OCI-LY7 (cell line): ENCODE results near the gene MARK2. TPM values are rescaled to one million over a fixed set of nuclear protein-coding genes. Genes with fewer than 3 reads are reported as not detected.

Experiments used
- BruUV-seq: library from RNA; stranded (reverse); fragments of 400-500 nt; replicated peaks from 2 replicates; lab custom pipeline; 2021; lab: Mats Ljungman, UMichigan
- CTCF ChIA-PET: fragments of 300-600 bp; sonication (Branson Sonifier 250); formaldehyde crosslinking; loops from one replicate; lab custom pipeline; 2022; ENCODE audit warnings: antibody characterized with exemption; ENCODE audit not compliant: unreplicated experiment; lab: Charles Lee
- POLR2A ChIA-PET: fragments of 300-600 bp; sonication (Branson Sonifier 250); formaldehyde crosslinking; loops from one replicate; lab custom pipeline; 2022; ENCODE audit warnings: antibody characterized with exemption; lab: Charles Lee
- DNase-seq: peaks from one replicate; pipeline ENCODE4 v3.0.0-alpha.2; 2015; ENCODE audit warnings: low spot score
- H2AFZ ChIP-seq: fragments of 200-600 bp; sonication (generic), shearing (Covaris generic); 2 replicates; pipeline ENCODE4 v1.6.1; 2014; ENCODE audit warnings: mild to moderate bottlenecking, antibody characterized with exemption, low read length, moderate library complexity
- H3K27ac ChIP-seq: fragments of 200-600 bp; sonication (generic); 2 replicates; pipeline ENCODE4 v1.5.1; 2014; ENCODE audit warnings: mixed run types, low read depth, mild to moderate bottlenecking, moderate library complexity, low read length, inconsistent platforms; ENCODE audit not compliant: poor library complexity, severe bottlenecking
- H3K36me3 ChIP-seq: fragments of 200-600 bp; sonication (generic); 2 replicates; pipeline ENCODE4 v1.6.1; 2014; ENCODE audit warnings: mild to moderate bottlenecking, antibody characterized with exemption, low read length, moderate library complexity, mixed read lengths; ENCODE audit not compliant: insufficient read depth
- H3K4me1 ChIP-seq: fragments of 200-600 bp; sonication (generic); 2 replicates; pipeline ENCODE4 v1.5.1; 2014; ENCODE audit warnings: mild to moderate bottlenecking, low read length; ENCODE audit not compliant: insufficient read depth, poor library complexity, severe bottlenecking
- H3K4me2 ChIP-seq: fragments of 200-600 bp; sonication (generic); 2 replicates; pipeline ENCODE4 v1.6.1; 2014; ENCODE audit warnings: mild to moderate bottlenecking, low read length
- H3K4me3 ChIP-seq: fragments of 200-600 bp; sonication (generic); 2 replicates; pipeline ENCODE4 v1.5.1; 2014; ENCODE audit warnings: mild to moderate bottlenecking, low read depth, low read length; ENCODE audit not compliant: poor library complexity, severe bottlenecking
- H3K79me2 ChIP-seq: fragments of 200-600 bp; sonication (generic); 2 replicates; pipeline ENCODE4 v1.6.1; 2016; ENCODE audit warnings: low read depth, mild to moderate bottlenecking, low read length, moderate library complexity, mixed read lengths; ENCODE audit not compliant: insufficient read depth
- H3K9me2 ChIP-seq: fragments of 200-600 bp; sonication (generic); 2 replicates; pipeline ENCODE4 v1.6.1; 2016; ENCODE audit warnings: mild to moderate bottlenecking, low read length, mixed read lengths; ENCODE audit not compliant: insufficient read depth
- H3K9me3 ChIP-seq: fragments of 200-600 bp; sonication (generic); 2 replicates; pipeline ENCODE4 v1.6.1; 2014; ENCODE audit warnings: mild to moderate bottlenecking, mixed run types, low read length, mixed read lengths
- H4K20me1 ChIP-seq: fragments of 200-600 bp; sonication (generic); 2 replicates; pipeline ENCODE4 v1.6.1; 2014; ENCODE audit warnings: mild to moderate bottlenecking, antibody characterized with exemption, low read length, moderate library complexity, mixed read lengths; ENCODE audit not compliant: insufficient read depth
- EZH2phosphoT487 ChIP-seq: fragments of 200-600 bp; sonication (generic); IDR thresholded peaks from 2 replicates; pipeline ENCODE4 v1.6.1; 2018; ENCODE audit warnings: low read depth, borderline replicate concordance, mild to moderate bottlenecking, mixed run types, antibody characterized with exemption, low read length, moderate library complexity, mixed read lengths
- intact Hi-C: fragments of 100-400 bp; cut with micrococcal nuclease; formaldehyde crosslinking; loops from one replicate; pipeline ENCODE4 v1.10.0; 2022; ENCODE audit not compliant: unreplicated experiment
- total RNA-seq, 2 experiments: library from RNA; depleted of rRNA in 1 of 2; stranded (reverse); fragments of >200 nt in 1 of 2; shearing (Covaris generic) in 1 of 2; gene quantifications; 2 replicates each; pipeline ENCODE4 v1.2.3, GENCODE V29; 2014 to 2022
- TF ChIP-seq, protein P1 (sequence below): fragments of 200-600 bp; sonication (generic); conservative IDR thresholded peaks from 2 replicates; pipeline ENCODE4 v1.5.1; 2014; ENCODE audit warnings: mild to moderate bottlenecking, antibody characterized with exemption, low read length, moderate library complexity, mixed read lengths

The MARK2 gene
- total RNA-seq, 2 experiments from 2014 or later, result 22.7 to 45.4 TPM

DNA sequence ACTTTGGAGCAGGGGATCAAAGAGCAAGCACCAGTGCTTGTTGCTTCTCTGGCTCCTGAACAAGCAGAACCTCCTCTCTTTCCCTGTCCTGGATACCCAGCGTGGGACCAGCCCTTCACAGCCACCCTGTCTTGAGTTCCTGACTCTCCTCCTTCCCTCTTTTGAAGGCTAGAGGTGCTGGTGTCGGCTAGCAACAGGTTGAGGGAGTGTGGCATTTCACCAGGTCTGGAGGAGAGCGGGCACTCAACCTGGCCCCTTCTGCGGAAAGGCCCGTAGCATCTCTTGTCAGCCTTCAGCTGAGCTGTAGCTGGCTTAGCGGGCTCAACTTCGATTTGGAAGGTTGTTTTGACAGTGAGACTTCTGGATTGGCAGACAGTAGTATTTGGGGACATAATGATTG lies 51.5 kb downstream of the MARK2 start:
- no peak for TF ChIP-seq EZH2phosphoT487
- TF ChIP-seq, protein P1, sequence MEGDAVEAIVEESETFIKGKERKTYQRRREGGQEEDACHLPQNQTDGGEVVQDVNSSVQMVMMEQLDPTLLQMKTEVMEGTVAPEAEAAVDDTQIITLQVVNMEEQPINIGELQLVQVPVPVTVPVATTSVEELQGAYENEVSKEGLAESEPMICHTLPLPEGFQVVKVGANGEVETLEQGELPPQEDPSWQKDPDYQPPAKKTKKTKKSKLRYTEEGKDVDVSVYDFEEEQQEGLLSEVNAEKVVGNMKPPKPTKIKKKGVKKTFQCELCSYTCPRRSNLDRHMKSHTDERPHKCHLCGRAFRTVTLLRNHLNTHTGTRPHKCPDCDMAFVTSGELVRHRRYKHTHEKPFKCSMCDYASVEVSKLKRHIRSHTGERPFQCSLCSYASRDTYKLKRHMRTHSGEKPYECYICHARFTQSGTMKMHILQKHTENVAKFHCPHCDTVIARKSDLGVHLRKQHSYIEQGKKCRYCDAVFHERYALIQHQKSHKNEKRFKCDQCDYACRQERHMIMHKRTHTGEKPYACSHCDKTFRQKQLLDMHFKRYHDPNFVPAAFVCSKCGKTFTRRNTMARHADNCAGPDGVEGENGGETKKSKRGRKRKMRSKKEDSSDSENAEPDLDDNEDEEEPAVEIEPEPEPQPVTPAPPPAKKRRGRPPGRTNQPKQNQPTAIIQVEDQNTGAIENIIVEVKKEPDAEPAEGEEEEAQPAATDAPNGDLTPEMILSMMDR, result no peak
- peaks cover 31% of the 10 kb centered on the region for H3K4me1 ChIP-seq
- POLR2A ChIA-PET, result no interaction called here
- H3K27ac ChIP-seq, result no peak overlapping the region
- CTCF ChIA-PET, result no interaction called here
- H4K20me1 ChIP-seq, result peaks cover 21% of the 10 kb centered on the region; the same call in 1 of the 2 replicates
- H3K36me3 ChIP-seq, result peaks cover 54% of the 10 kb centered on the region
- DNase-seq, result no peak
- H3K79me2 ChIP-seq, result peaks cover 62% of the 10 kb centered on the region
- no peaks in the 10 kb centered on the region for H3K9me3 ChIP-seq
- intact Hi-C loops, result no loop called here
- H3K9me2 ChIP-seq, result no peaks in the 10 kb centered on the region
- no TSS peak for BruUV-seq
- H3K4me3 ChIP-seq, result no peak overlapping the region
- no peak overlapping the region for H2AFZ ChIP-seq
- H3K4me2 ChIP-seq, result no peak overlapping the region

DNA sequence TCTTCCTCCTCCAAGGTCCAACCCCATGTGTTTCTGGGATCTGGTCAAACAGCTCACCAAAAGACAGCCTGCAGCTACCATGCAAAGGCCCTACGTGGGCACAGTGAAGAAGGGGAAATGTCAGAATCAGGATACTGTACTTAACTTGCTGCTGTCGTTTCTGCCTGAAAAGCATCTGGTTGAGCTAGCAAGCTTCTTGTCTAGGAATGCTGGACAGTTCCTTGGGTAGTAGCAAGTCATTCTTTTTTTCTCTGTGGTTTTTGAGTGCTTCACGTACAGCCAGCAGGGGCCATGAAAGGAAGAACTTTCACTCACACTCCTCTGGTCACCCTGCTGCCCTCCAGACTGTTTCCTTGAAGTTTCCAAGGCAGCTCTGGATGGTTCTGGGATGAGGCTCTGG lies 53.3 kb downstream of the MARK2 start:
- POLR2A ChIA-PET, result no interaction called here
- Histone ChIP-seq H3K36me3 (peaks cover 71% of the 10 kb centered on the region), H3K27ac (no peak overlapping the region), H3K79me2 (peaks cover 62% of the 10 kb centered on the region), H3K4me3 (no peak overlapping the region), H3K4me2 (no peak overlapping the region), H3K4me1 (peaks cover 26% of the 10 kb centered on the region), H4K20me1 (peaks cover 18% of the 10 kb centered on the region; the same call in 1 of the 2 replicates), H3K9me3 (no peaks in the 10 kb centered on the region), H3K9me2 (no peaks in the 10 kb centered on the region), H2AFZ (no peak overlapping the region)
- no peak for TF ChIP-seq EZH2phosphoT487
- TF ChIP-seq, protein P1, result no peak
- no TSS peak for BruUV-seq
- CTCF ChIA-PET, result no interaction called here
- DNase-seq, result no peak
- intact Hi-C loops, result no loop called here

DNA sequence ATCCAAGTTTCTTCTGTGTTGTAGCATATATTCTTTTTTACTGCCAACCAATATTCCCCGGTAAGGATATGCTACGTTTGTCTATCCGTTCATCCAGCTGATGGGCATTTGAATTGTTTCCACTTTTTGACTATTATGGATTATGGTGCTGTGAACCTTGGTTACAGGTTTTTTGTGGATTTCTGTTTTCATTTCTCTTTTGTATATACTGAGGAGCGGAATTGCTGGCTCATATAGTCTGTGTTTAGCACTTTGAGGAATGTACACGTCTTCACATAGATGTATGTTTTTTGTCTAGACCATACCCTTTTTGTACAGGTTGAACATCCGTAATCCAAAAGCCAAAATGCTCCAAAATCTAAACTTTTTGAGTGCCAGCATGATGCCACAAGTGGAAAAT lies 54.4 kb downstream of the MARK2 start:
- H3K79me2 ChIP-seq, result peaks cover 53% of the 10 kb centered on the region
- no peaks in the 10 kb centered on the region for H3K9me3 ChIP-seq
- no peak overlapping the region for H3K27ac ChIP-seq
- H4K20me1 ChIP-seq, result peaks cover 18% of the 10 kb centered on the region; the same call in 1 of the 2 replicates
- H3K9me2 ChIP-seq, result no peaks in the 10 kb centered on the region
- no peak overlapping the region for H3K4me3 ChIP-seq
- intact Hi-C loops, result no loop called here
- H3K36me3 ChIP-seq, result peaks cover 82% of the 10 kb centered on the region
- CTCF ChIA-PET, result interaction anchor here (0.5 kb wide), 1 partner anchor 239 kb away, joined by 3 read pairs; no protein-coding TSS in a partner anchor
- POLR2A ChIA-PET, result no interaction called here
- no peak overlapping the region for H2AFZ ChIP-seq
- H3K4me2 ChIP-seq, result no peak overlapping the region
- BruUV-seq, result no TSS peak
- TF ChIP-seq, protein P1, result no peak
- no peak for TF ChIP-seq EZH2phosphoT487
- H3K4me1 ChIP-seq, result peaks cover 15% of the 10 kb centered on the region
- no peak for DNase-seq
